IPS DF 4.7 (cell line): ENCODE results near the gene MYO1H.
"Not testable (repeated sequence)": the region's sequence is repeated elsewhere in the genome, so short reads cannot be mapped to it uniquely, and the experiment has no call there.

ENCODE experiments used
- DNase-seq: peaks from one replicate; pipeline ENCODE4 v3.0.0-alpha.2; 2013; ENCODE audit warnings: low spot score; ENCODE audit errors: extremely low read depth

MYO1H gene

GRCh38 chr12:109473006-109473405 lies 125.3 kb downstream of the MYO1H start:
- DNase-seq: no peak

- not testable (repeated sequence) for DNase-seq
Observed at GRCh38 chr12:109473526-109474270, 126.0 kb downstream of the MYO1H start.

- no peak for DNase-seq
Observed at GRCh38 chr12:109475121-109475520, 127.4 kb downstream of the MYO1H start.

GRCh38 chr12:109475993-109476806 lies 128.5 kb downstream of the MYO1H start:
- no peak for DNase-seq

- no peak for DNase-seq
Observed at GRCh38 chr12:109476807-109477184, 129.1 kb downstream of the MYO1H start.

GRCh38 chr12:109477185-109477962 lies 129.7 kb downstream of the MYO1H start, which contains the start of the genes KCTD10 and UBE3B:
Gene KCTD10, minus strand, starts transcription at chr12:109477300. Its CDS starts 38 bp downstream, at chr12:109477262.
Gene UBE3B, plus strand, starts transcription at chr12:109477634. Its CDS starts 5,918 bp downstream, at chr12:109483552.
- no peak for DNase-seq

- no peak for DNase-seq
Observed at GRCh38 chr12:109477963-109478315, 130.2 kb downstream of the MYO1H start.

- no peak for DNase-seq
Observed at GRCh38 chr12:109479761-109480160, 132.1 kb downstream of the MYO1H start.

- DNase-seq: no peak
Observed at GRCh38 chr12:109480356-109480755, 132.7 kb downstream of the MYO1H start.

GRCh38 chr12:109481863-109482262 lies 134.2 kb downstream of the MYO1H start:
- no peak for DNase-seq

GRCh38 chr12:109482491-109482890 lies 134.8 kb downstream of the MYO1H start:
- DNase-seq: no peak

- DNase-seq: no peak
Observed at GRCh38 chr12:109482894-109483293, 135.2 kb downstream of the MYO1H start.

- DNase-seq: no peak
Observed at GRCh38 chr12:109483346-109483745, 135.6 kb downstream of the MYO1H start.

- DNase-seq: no peak
Observed at GRCh38 chr12:109485201-109485600, 137.5 kb downstream of the MYO1H start.

GRCh38 chr12:109487181-109488050 lies 139.7 kb downstream of the MYO1H start:
- DNase-seq: no peak

- no peak for DNase-seq
Observed at GRCh38 chr12:109488051-109488665, 140.5 kb downstream of the MYO1H start.

GRCh38 chr12:109489016-109489954 lies 141.6 kb downstream of the MYO1H start:
- no peak for DNase-seq

- no peak for DNase-seq
Observed at GRCh38 chr12:109489955-109490565, 142.4 kb downstream of the MYO1H start.

GRCh38 chr12:109491671-109492070 lies 144.0 kb downstream of the MYO1H start:
- no peak for DNase-seq
